Measurements from ENCODE around the gene SLC37A1. TPM values are rescaled to one million over a fixed set of nuclear protein-coding genes. Genes with fewer than 3 reads are reported as not detected.

Gene SLC37A1
- total RNA-seq, 1 donor from 2014 or later = 4.8 TPM

GRCh38 chr21:42527127-42527488, 13.5 kb downstream of the SLC37A1 start:
- Mint-ChIP-seq H3K27me3 (ENCODE audit: low read depth) (no peaks in the 10 kb centered on the region), H3K4me1 (ENCODE audit: low read depth) (peaks cover 20% of the 10 kb centered on the region), H3K4me3 (ENCODE audit: unreplicated experiment) (no peak overlapping the region), H3K36me3 (ENCODE audit: low read depth) (peaks cover 5% of the 10 kb centered on the region), H3K9me3 (ENCODE audit: low read depth) (no peaks in the 10 kb centered on the region), H3K27ac (ENCODE audit: unreplicated experiment) (no peak overlapping the region)
- DNase-seq (ENCODE audit: low spot score) = no peak
- TF ChIP-seq, protein P1, sequence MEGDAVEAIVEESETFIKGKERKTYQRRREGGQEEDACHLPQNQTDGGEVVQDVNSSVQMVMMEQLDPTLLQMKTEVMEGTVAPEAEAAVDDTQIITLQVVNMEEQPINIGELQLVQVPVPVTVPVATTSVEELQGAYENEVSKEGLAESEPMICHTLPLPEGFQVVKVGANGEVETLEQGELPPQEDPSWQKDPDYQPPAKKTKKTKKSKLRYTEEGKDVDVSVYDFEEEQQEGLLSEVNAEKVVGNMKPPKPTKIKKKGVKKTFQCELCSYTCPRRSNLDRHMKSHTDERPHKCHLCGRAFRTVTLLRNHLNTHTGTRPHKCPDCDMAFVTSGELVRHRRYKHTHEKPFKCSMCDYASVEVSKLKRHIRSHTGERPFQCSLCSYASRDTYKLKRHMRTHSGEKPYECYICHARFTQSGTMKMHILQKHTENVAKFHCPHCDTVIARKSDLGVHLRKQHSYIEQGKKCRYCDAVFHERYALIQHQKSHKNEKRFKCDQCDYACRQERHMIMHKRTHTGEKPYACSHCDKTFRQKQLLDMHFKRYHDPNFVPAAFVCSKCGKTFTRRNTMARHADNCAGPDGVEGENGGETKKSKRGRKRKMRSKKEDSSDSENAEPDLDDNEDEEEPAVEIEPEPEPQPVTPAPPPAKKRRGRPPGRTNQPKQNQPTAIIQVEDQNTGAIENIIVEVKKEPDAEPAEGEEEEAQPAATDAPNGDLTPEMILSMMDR (IDR thresholded peaks at IDR 0.05) = no peak

DNA sequence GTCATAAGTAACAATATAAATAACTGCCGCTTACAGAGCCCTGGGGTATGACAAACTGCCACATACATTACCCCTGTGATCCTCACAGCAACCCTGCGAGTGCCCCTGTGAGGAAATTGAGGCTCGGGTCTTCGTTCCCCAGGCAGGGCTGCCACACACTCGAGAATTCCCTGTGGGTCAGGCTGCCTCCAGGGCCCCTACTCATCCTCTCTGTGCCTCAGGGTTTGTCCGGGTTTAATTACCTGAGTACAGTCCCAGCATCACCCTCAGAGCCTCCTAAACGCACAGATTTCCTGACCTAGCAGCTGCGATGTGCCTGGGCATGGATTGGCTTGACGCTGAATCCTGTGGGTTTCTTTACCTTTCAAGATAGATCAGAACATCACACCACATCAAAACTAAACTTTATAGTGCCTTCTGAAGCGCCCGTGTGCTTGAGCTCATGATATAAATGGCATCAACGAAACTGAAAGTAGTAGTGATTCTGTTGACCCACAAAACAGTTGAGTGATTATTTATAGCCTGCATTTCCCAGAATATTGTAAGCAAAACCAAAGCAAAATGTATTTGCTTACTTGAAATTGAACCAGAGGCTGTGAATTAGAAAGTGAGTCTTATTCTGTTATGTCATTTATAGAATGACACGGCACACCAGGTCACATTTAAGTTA, 14.0 kb downstream of the SLC37A1 start:
- no peak for DNase-seq (ENCODE audit: low spot score)
- Mint-ChIP-seq H3K36me3 (ENCODE audit: low read depth) (peaks cover 5% of the 10 kb centered on the region), H3K27ac (ENCODE audit: unreplicated experiment) (no peak overlapping the region), H3K4me1 (ENCODE audit: low read depth) (peaks cover 20% of the 10 kb centered on the region), H3K27me3 (ENCODE audit: low read depth) (no peaks in the 10 kb centered on the region), H3K9me3 (ENCODE audit: low read depth) (no peaks in the 10 kb centered on the region), H3K4me3 (ENCODE audit: unreplicated experiment) (no peak overlapping the region)
- TF ChIP-seq, protein P1 (IDR thresholded peaks at IDR 0.05) = no peak

DNA sequence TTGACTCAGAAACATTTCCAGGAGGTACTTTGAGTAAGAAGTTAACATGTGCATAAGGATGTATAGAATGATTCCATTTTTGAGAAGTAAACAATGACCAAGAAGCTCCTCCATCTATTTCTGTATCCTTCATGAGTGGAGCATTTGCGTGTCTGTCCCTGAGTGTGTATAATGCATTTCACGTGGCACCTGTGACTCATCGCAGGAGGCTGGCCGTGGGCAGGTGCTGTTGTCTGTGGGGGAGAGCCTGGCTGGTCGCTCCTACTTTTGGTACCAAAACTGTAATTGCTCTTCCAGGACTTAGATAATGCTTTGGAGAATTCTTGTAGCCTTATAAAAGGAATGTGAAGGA, 16.5 kb downstream of the SLC37A1 start:
- Mint-ChIP-seq H3K4me3 (ENCODE audit: unreplicated experiment) (no peak overlapping the region), H3K36me3 (ENCODE audit: low read depth) (peaks cover 4% of the 10 kb centered on the region), H3K27ac (ENCODE audit: unreplicated experiment) (no peak overlapping the region), H3K4me1 (ENCODE audit: low read depth) (peaks cover 10% of the 10 kb centered on the region), H3K9me3 (ENCODE audit: low read depth) (no peaks in the 10 kb centered on the region), H3K27me3 (ENCODE audit: low read depth) (no peaks in the 10 kb centered on the region)
- TF ChIP-seq, protein P1 (IDR thresholded peaks at IDR 0.05) = no peak
- no peak for DNase-seq (ENCODE audit: low spot score)

DNA sequence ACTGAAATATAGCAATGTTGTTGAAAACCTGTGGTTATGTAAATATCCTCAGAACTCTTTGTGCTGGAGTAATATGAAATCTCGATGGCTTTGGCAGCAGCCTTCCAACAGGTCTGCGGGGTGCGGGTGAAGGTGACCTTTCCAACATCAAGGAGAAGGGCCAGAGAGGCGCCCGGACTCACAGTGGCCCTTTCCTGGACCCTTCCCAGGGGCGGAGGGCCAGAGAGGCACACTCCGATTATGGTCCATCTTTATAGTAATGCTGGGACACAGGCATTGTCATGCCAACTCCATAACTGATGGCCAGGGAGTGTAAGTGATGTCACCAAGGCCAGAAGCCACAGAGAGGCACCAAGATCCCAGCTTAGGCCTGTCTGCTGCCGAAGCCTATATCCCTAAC, 18.1 kb downstream of the SLC37A1 start:
- Mint-ChIP-seq H3K9me3 (ENCODE audit: low read depth) (no peaks in the 10 kb centered on the region), H3K27me3 (ENCODE audit: low read depth) (no peaks in the 10 kb centered on the region), H3K27ac (ENCODE audit: unreplicated experiment) (no peak overlapping the region), H3K4me1 (ENCODE audit: low read depth) (no peaks in the 10 kb centered on the region), H3K36me3 (ENCODE audit: low read depth) (peaks cover 3% of the 10 kb centered on the region), H3K4me3 (ENCODE audit: unreplicated experiment) (no peak overlapping the region)
- no peak for DNase-seq (ENCODE audit: low spot score)
- TF ChIP-seq, protein P1 (IDR thresholded peaks at IDR 0.05) = no peak

GRCh38 chr21:42532466-42533181, 19.0 kb downstream of the SLC37A1 start:
- Mint-ChIP-seq H3K27ac (ENCODE audit: unreplicated experiment) (no peak overlapping the region), H3K4me3 (ENCODE audit: unreplicated experiment) (no peak overlapping the region), H3K9me3 (ENCODE audit: low read depth) (no peaks in the 10 kb centered on the region), H3K4me1 (ENCODE audit: low read depth) (no peaks in the 10 kb centered on the region), H3K36me3 (ENCODE audit: low read depth) (peaks cover 1% of the 10 kb centered on the region), H3K27me3 (ENCODE audit: low read depth) (no peaks in the 10 kb centered on the region)
- TF ChIP-seq, protein P1 (IDR thresholded peaks at IDR 0.05) = no peak
- DNase-seq (ENCODE audit: low spot score) = no peak

Measured in chondrocyte (in vitro differentiated cells).